Inferior parietal cortex (tissue), 1 donor: ENCODE measurements around the gene GLDC.
"Not testable (repeated sequence)": the region's sequence is repeated elsewhere in the genome, so short reads cannot be mapped to it uniquely, and the experiment has no call there.

Experiments used
- DNase-seq: peaks from one replicate; pipeline ENCODE4 v3.0.0-alpha.2; 2016; ENCODE audit errors: extremely low spot score

GLDC gene

GRCh38 chr9:6565312-6565711 is 80.2 kb downstream of the GLDC start:
- DNase-seq: no peak

GRCh38 chr9:6564868-6565267 is 80.7 kb downstream of the GLDC start:
- no peak for DNase-seq

- no peak for DNase-seq
Observed at GRCh38 chr9:6564360-6564759, 81.2 kb downstream of the GLDC start.

- no peak for DNase-seq
Observed at GRCh38 chr9:6562871-6563430, 82.6 kb downstream of the GLDC start.

- no peak for DNase-seq
Observed at GRCh38 chr9:6562201-6562600, 83.3 kb downstream of the GLDC start.

GRCh38 chr9:6557883-6558616 is 87.5 kb downstream of the GLDC start:
- DNase-seq: no peak

GRCh38 chr9:6553866-6554265 is 91.7 kb downstream of the GLDC start:
- no peak for DNase-seq

GRCh38 chr9:6552498-6553121 is 92.9 kb downstream of the GLDC start:
- DNase-seq: no peak

- DNase-seq: no peak
Observed at GRCh38 chr9:6552033-6552432, 93.5 kb downstream of the GLDC start.

GRCh38 chr9:6551136-6551535 is 94.4 kb downstream of the GLDC start:
- DNase-seq: no peak

GRCh38 chr9:6549106-6549800 is 96.3 kb downstream of the GLDC start:
- DNase-seq: no peak

GRCh38 chr9:6545017-6545691 is 100.4 kb downstream of the GLDC start:
- DNase-seq: no peak

- DNase-seq: no peak
Observed at GRCh38 chr9:6543204-6543603, 102.3 kb downstream of the GLDC start.

GRCh38 chr9:6542617-6543016 is 102.9 kb downstream of the GLDC start:
- DNase-seq: not testable (repeated sequence)

- no peak for DNase-seq
Observed at GRCh38 chr9:6538666-6539071, 106.9 kb downstream of the GLDC start.

GRCh38 chr9:6535594-6535993 is 109.9 kb downstream of the GLDC start:
- DNase-seq: no peak

- DNase-seq: no peak
Observed at GRCh38 chr9:6525326-6526045, 120.0 kb downstream of the GLDC start.

- DNase-seq: no peak
Observed at GRCh38 chr9:6522263-6522662, 123.3 kb downstream of the GLDC start.

GRCh38 chr9:6512085-6512657 is 133.4 kb downstream of the GLDC start:
- no peak for DNase-seq

- DNase-seq: no peak
Observed at GRCh38 chr9:6506571-6506970, 139.0 kb downstream of the GLDC start.

GRCh38 chr9:6502399-6502798 is 143.1 kb downstream of the GLDC start:
- no peak for DNase-seq
